ENCODE measurements around the gene RSPO3.

RSPO3 gene

DNA sequence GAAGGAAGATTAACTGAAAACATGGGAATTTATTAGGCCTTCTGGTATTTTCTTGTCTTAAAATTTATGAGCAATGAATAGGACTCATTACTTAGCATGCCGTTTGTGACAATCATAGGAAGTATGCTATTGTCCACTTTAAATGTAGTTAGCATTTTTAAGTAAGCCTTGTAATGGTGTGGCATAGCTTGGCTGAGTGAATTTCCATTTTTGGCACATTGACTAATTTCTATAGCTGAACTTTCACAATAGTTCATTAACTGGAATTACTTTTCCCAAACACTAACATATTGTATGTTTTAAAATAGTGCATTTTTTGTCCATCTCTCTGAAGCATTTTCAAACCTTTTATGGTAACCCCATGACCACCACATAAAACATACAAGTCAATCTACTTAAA is 15.7 kb downstream of the RSPO3 start:
- no peaks in the 10 kb centered on the region for H3K4me1 ChIP-seq (ENCODE audit: insufficient read depth, poor library complexity, severe bottlenecking)
- DNase-seq (ENCODE audit: low spot score) (no peak), ATAC-seq (ENCODE audit: low read depth) (no peak)
- no peaks in the 10 kb centered on the region for H3K36me3 ChIP-seq (ENCODE audit: low read depth)
- no peaks in the 10 kb centered on the region for H3K9me3 ChIP-seq (ENCODE audit: severe bottlenecking)
- H3K27ac ChIP-seq (ENCODE audit: poor library complexity, severe bottlenecking), result no peak overlapping the region
- H3K4me3 ChIP-seq (ENCODE audit: severe bottlenecking), result no peak overlapping the region
- H3K27me3 ChIP-seq (ENCODE audit: insufficient read depth, poor library complexity, severe bottlenecking), result peaks cover 3% of the 10 kb centered on the region
- TF ChIP-seq, protein P1, sequence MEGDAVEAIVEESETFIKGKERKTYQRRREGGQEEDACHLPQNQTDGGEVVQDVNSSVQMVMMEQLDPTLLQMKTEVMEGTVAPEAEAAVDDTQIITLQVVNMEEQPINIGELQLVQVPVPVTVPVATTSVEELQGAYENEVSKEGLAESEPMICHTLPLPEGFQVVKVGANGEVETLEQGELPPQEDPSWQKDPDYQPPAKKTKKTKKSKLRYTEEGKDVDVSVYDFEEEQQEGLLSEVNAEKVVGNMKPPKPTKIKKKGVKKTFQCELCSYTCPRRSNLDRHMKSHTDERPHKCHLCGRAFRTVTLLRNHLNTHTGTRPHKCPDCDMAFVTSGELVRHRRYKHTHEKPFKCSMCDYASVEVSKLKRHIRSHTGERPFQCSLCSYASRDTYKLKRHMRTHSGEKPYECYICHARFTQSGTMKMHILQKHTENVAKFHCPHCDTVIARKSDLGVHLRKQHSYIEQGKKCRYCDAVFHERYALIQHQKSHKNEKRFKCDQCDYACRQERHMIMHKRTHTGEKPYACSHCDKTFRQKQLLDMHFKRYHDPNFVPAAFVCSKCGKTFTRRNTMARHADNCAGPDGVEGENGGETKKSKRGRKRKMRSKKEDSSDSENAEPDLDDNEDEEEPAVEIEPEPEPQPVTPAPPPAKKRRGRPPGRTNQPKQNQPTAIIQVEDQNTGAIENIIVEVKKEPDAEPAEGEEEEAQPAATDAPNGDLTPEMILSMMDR (IDR thresholded peaks at IDR 0.05; ENCODE audit: poor library complexity, severe bottlenecking), result no peak

DNA sequence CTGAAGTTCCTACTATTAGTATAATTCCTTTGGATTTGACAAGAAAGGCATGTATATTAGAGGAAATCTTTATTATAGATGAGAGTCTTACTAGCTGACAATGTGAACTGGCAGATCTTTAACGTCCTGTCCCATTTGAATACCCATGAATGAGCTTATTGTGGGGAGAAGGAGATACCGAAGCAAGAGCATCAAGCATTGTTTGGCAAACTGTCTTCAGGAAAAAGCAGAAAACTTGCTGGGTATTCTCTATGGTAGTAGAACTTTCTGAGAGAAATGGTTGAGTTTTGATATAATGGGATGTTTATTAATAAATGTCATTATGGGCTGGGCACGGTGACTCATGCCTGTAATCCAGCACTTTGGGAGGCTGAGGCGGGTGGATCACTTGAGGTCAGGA is 18.3 kb downstream of the RSPO3 start:
- TF ChIP-seq, protein P1 (IDR thresholded peaks at IDR 0.05; ENCODE audit: poor library complexity, severe bottlenecking), result no peak
- H3K27me3 ChIP-seq (ENCODE audit: insufficient read depth, poor library complexity, severe bottlenecking), result no peaks in the 10 kb centered on the region
- no peak overlapping the region for H3K27ac ChIP-seq (ENCODE audit: poor library complexity, severe bottlenecking)
- DNase-seq (ENCODE audit: low spot score), result no peak
- no peaks in the 10 kb centered on the region for H3K36me3 ChIP-seq (ENCODE audit: low read depth)
- no peak overlapping the region for H3K4me3 ChIP-seq (ENCODE audit: severe bottlenecking)
- no peaks in the 10 kb centered on the region for H3K4me1 ChIP-seq (ENCODE audit: insufficient read depth, poor library complexity, severe bottlenecking)
- ATAC-seq (ENCODE audit: low read depth), result no peak
- H3K9me3 ChIP-seq (ENCODE audit: severe bottlenecking), result no peaks in the 10 kb centered on the region

DNA sequence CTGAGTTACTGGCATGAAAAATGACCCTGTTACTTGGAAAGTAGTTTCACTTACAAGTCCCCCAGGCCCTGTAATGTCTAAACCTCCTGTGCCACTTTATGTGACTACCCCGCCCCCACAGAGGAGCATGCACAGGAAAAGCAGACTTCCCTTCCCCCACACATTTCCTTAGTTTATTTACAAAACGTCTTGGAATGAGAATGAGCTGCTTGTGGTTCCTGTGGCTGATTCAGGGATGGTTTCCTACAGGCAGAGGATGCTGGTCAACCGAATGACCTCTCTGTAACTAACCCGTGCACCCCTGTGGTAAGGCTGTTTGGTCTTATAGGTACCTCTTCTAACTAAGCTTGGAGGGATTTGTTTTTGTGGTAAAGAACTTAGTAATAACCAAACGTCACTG is 28.5 kb downstream of the RSPO3 start:
- ATAC-seq (ENCODE audit: low read depth) (peak; percentile 66), DNase-seq (ENCODE audit: low spot score) (no peak)
- peaks cover 4% of the 10 kb centered on the region for H3K27me3 ChIP-seq (ENCODE audit: insufficient read depth, poor library complexity, severe bottlenecking)
- H3K9me3 ChIP-seq (ENCODE audit: severe bottlenecking), result no peaks in the 10 kb centered on the region
- H3K27ac ChIP-seq (ENCODE audit: poor library complexity, severe bottlenecking), result no peak overlapping the region
- H3K36me3 ChIP-seq (ENCODE audit: low read depth), result no peaks in the 10 kb centered on the region
- TF ChIP-seq, protein P1 (IDR thresholded peaks at IDR 0.05; ENCODE audit: poor library complexity, severe bottlenecking), result no peak
- no peak overlapping the region for H3K4me3 ChIP-seq (ENCODE audit: severe bottlenecking)
- H3K4me1 ChIP-seq (ENCODE audit: insufficient read depth, poor library complexity, severe bottlenecking), result no peaks in the 10 kb centered on the region

DNA sequence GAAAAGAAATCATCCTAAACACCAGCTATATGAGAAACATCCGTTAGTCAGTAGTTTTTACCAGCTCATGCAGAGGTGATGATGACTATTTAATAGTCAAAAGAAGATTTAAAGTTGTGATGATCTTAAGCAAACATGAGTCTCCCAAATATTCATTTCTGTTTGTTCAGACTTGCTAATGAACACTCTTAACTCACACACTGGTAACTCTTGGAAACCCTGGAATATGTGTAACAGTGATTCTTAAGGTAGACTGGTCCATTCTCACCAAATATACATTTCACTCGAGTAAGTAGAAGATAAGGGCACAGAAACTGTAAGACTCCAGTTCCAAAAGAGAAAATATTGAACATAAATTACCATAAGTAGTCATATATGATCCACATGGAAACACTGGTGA is 29.1 kb downstream of the RSPO3 start:
- TF ChIP-seq, protein P1 (IDR thresholded peaks at IDR 0.05; ENCODE audit: poor library complexity, severe bottlenecking), result no peak
- DNase-seq (ENCODE audit: low spot score) (no peak), ATAC-seq (ENCODE audit: low read depth) (no peak)
- no peaks in the 10 kb centered on the region for H3K36me3 ChIP-seq (ENCODE audit: low read depth)
- H3K4me3 ChIP-seq (ENCODE audit: severe bottlenecking), result no peak overlapping the region
- H3K27me3 ChIP-seq (ENCODE audit: insufficient read depth, poor library complexity, severe bottlenecking), result peaks cover 4% of the 10 kb centered on the region
- H3K27ac ChIP-seq (ENCODE audit: poor library complexity, severe bottlenecking), result no peak overlapping the region
- H3K9me3 ChIP-seq (ENCODE audit: severe bottlenecking), result no peaks in the 10 kb centered on the region
- H3K4me1 ChIP-seq (ENCODE audit: insufficient read depth, poor library complexity, severe bottlenecking), result no peaks in the 10 kb centered on the region

DNA sequence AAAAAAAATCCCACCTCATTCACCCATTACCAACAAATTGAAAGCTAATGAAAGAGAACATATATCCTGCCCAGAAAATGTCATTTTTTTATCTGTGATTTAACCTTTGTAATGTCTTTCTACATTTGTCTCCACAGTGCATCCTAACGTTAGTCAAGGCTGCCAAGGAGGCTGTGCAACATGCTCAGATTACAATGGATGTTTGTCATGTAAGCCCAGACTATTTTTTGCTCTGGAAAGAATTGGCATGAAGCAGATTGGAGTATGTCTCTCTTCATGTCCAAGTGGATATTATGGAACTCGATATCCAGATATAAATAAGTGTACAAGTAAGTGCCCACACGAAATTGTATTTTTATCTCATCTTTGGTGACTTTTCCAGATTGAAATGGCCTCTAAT is 30.0 kb downstream of the RSPO3 start:
- H3K27me3 ChIP-seq (ENCODE audit: insufficient read depth, poor library complexity, severe bottlenecking), result peaks cover 5% of the 10 kb centered on the region
- H3K9me3 ChIP-seq (ENCODE audit: severe bottlenecking), result no peaks in the 10 kb centered on the region
- no peak overlapping the region for H3K27ac ChIP-seq (ENCODE audit: poor library complexity, severe bottlenecking)
- no peaks in the 10 kb centered on the region for H3K36me3 ChIP-seq (ENCODE audit: low read depth)
- TF ChIP-seq, protein P1 (IDR thresholded peaks at IDR 0.05; ENCODE audit: poor library complexity, severe bottlenecking), result no peak
- no peaks in the 10 kb centered on the region for H3K4me1 ChIP-seq (ENCODE audit: insufficient read depth, poor library complexity, severe bottlenecking)
- no peak overlapping the region for H3K4me3 ChIP-seq (ENCODE audit: severe bottlenecking)
- ATAC-seq (ENCODE audit: low read depth) (no peak), DNase-seq (ENCODE audit: low spot score) (no peak)
